Gastroesophageal sphincter (tissue), 3 donors: ENCODE measurements around the gene ADORA1.

Source experiments
- EP300 ChIP-seq: sonication (generic); formaldehyde crosslinking; IDR thresholded peaks from one replicate; pipeline ENCODE4 v1.6.1; 2017; ENCODE audit warnings: antibody characterized with exemption, mild to moderate bottlenecking
- POLR2A ChIP-seq, 2 donors: fragments of 450-650 bp; IDR thresholded peaks; one replicate each; pipeline ENCODE4 v1.6.1; 2017; ENCODE audit warnings: antibody characterized with exemption in 2 of 2, mild to moderate bottlenecking in 2 of 2, moderate library complexity in 1 of 2
- POLR2AphosphoS5 ChIP-seq: sonication (generic); formaldehyde crosslinking; IDR thresholded peaks from one replicate; pipeline ENCODE4 v1.6.1; 2017; ENCODE audit warnings: antibody characterized with exemption
- TF ChIP-seq, protein P1 (sequence below), 4 experiments: fragments of 200-600 bp in 2 of 4; fragments of 450-650 bp in 2 of 4; sonication (generic) in 1 of 4; IDR thresholded peaks; one replicate each; pipeline ENCODE4 v1.5.1; 2017 to 2019; ENCODE audit warnings: antibody characterized with exemption in 4 of 4, mild to moderate bottlenecking in 2 of 4, moderate library complexity in 2 of 4

DNA sequence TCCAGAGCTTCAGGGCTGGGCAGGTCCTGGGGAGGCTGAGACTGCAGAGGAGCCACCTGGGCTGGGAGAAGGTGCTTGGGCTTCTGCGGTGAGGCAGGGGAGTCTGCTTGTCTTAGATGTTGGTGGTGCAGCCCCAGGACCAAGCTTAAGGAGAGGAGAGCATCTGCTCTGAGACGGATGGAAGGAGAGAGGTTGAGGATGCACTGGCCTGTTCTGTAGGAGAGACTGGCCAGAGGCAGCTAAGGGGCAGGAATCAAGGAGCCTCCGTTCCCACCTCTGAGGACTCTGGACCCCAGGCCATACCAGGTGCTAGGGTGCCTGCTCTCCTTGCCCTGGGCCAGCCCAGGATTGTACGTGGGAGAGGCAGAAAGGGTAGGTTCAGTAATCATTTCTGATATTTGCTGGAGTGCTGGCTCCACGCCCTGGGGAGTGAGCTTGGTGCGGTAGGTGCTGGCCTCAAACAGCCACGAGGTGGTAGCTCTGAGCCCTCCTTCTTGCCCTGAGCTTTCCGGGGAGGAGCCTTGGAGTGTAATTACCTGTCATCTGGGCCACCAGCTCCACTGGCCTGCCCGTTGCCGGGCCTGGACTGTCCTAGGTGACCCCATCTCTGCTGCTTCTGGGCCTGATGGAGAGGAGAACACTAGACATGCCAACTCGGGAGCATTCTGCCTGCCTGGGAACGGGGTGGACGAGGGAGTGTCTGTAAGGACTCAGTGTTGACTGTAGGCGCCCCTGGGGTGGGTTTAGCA, 38.8 kb downstream of the ADORA1 start:
- TF ChIP-seq, protein P1, sequence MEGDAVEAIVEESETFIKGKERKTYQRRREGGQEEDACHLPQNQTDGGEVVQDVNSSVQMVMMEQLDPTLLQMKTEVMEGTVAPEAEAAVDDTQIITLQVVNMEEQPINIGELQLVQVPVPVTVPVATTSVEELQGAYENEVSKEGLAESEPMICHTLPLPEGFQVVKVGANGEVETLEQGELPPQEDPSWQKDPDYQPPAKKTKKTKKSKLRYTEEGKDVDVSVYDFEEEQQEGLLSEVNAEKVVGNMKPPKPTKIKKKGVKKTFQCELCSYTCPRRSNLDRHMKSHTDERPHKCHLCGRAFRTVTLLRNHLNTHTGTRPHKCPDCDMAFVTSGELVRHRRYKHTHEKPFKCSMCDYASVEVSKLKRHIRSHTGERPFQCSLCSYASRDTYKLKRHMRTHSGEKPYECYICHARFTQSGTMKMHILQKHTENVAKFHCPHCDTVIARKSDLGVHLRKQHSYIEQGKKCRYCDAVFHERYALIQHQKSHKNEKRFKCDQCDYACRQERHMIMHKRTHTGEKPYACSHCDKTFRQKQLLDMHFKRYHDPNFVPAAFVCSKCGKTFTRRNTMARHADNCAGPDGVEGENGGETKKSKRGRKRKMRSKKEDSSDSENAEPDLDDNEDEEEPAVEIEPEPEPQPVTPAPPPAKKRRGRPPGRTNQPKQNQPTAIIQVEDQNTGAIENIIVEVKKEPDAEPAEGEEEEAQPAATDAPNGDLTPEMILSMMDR (IDR thresholded peaks at IDR 0.05) = no peak
- TF ChIP-seq POLR2A (IDR thresholded peaks at IDR 0.05) = no peak
- no peak for TF ChIP-seq POLR2AphosphoS5
- TF ChIP-seq EP300 = no peak
